K562 (cell line): Measurements from ENCODE around the gene KRT75.

Experiments
- BRD4 ChIP-seq: fragments of 200-600 bp; sonication (generic); IDR thresholded peaks from 2 replicates; pipeline ENCODE4 v1.6.1; 2017; ENCODE audit warnings: inconsistent platforms
- CHD2 ChIP-seq: IDR thresholded peaks from 2 replicates; pipeline ENCODE4 v1.6.1; 2011; ENCODE audit warnings: low read depth, low read length
- TF ChIP-seq, protein P1 (sequence below), 3 experiments: IDR thresholded peaks in 2 of 3; conservative IDR thresholded peaks in 1 of 3; 2 replicates each; pipeline ENCODE4 v1.5.1; 2011 to 2012; ENCODE audit warnings: low read length in 3 of 3, mild to moderate bottlenecking in 3 of 3, control low read depth in 2 of 3, improper control_type of control experiment in 1 of 3, inconsistent platforms in 1 of 3, low read depth in 1 of 3, mixed read lengths in 1 of 3, moderate library complexity in 1 of 3; ENCODE audit not compliant: insufficient read depth in 2 of 3

DNA sequence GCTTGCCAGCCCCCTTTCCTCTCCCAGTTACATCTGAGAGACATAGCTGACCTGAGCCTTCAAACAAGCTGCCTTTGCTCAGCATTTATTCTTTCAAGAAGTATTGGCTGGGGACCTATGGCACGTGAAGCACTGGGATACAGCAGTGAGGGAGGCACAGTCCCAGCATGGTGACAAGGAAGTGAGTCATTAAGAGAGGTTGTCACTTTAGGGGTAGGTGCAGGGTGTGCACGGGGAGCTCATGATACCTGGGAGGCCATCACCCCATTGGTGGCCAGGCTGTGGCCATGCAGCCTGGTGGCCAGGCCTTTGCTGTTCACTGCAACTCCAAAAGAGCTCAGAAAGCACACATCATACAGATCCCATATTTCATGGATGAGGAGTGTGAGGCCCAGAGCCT is 5.7 kb upstream of the KRT75 start:
- no peak for TF ChIP-seq BRD4
- no peak for TF ChIP-seq CHD2
- TF ChIP-seq, protein P1, sequence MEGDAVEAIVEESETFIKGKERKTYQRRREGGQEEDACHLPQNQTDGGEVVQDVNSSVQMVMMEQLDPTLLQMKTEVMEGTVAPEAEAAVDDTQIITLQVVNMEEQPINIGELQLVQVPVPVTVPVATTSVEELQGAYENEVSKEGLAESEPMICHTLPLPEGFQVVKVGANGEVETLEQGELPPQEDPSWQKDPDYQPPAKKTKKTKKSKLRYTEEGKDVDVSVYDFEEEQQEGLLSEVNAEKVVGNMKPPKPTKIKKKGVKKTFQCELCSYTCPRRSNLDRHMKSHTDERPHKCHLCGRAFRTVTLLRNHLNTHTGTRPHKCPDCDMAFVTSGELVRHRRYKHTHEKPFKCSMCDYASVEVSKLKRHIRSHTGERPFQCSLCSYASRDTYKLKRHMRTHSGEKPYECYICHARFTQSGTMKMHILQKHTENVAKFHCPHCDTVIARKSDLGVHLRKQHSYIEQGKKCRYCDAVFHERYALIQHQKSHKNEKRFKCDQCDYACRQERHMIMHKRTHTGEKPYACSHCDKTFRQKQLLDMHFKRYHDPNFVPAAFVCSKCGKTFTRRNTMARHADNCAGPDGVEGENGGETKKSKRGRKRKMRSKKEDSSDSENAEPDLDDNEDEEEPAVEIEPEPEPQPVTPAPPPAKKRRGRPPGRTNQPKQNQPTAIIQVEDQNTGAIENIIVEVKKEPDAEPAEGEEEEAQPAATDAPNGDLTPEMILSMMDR (IDR thresholded peaks at IDR 0.05 in 2 of 3, conservative IDR thresholded peaks at IDR 0.05 in 1 of 3; ENCODE audit: insufficient read depth in 2 of 3, low read depth in 1 of 3, low read length in 3 of 3), result no peak
